ENCODE data around the gene TRIM5.
"Not testable (repeated sequence)": the region's sequence is repeated elsewhere in the genome, so short reads cannot be mapped to it uniquely, and the experiment has no call there.

DNA sequence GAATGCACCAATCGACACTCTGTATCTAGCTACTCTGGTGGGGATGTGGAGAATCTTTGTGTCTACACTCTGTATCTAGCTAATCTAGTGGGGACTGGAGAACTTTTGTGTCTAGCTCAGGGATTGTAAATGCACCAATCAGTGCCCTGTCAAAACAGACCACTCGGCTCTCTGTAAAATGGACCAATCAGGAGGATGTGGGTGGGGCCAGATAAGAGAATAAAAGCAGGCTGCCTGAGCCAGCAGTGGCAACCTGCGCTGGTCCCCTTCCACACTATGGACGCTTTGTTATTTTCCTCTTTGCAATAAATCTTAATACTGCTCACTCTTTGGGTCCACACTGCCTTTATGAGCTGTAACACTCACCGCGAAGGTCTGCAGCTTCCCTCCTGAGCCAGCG lies 1.3 kb downstream of the TRIM5 start:
- TF ChIP-seq, protein P1, sequence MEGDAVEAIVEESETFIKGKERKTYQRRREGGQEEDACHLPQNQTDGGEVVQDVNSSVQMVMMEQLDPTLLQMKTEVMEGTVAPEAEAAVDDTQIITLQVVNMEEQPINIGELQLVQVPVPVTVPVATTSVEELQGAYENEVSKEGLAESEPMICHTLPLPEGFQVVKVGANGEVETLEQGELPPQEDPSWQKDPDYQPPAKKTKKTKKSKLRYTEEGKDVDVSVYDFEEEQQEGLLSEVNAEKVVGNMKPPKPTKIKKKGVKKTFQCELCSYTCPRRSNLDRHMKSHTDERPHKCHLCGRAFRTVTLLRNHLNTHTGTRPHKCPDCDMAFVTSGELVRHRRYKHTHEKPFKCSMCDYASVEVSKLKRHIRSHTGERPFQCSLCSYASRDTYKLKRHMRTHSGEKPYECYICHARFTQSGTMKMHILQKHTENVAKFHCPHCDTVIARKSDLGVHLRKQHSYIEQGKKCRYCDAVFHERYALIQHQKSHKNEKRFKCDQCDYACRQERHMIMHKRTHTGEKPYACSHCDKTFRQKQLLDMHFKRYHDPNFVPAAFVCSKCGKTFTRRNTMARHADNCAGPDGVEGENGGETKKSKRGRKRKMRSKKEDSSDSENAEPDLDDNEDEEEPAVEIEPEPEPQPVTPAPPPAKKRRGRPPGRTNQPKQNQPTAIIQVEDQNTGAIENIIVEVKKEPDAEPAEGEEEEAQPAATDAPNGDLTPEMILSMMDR (IDR thresholded peaks at IDR 0.05; ENCODE audit: low read depth, low read length): not testable (repeated sequence)
- TF ChIP-seq EZH2phosphoT487 (IDR thresholded peaks at IDR 0.05; ENCODE audit: low read depth): not testable (repeated sequence)
